ENCODE results near the gene GPD1L. TPM values are rescaled to one million over a fixed set of nuclear protein-coding genes. Genes with fewer than 3 reads are reported as not detected.

GPD1L gene
- total RNA-seq, 5 donors from 2014 or later (not counting 1 experiment from before 2014, with no cell fraction given), result 20.2 to 26.6 (median 21.1) TPM

GRCh38 chr3:32157600-32158264 is 51.3 kb downstream of the GPD1L start:
- Histone ChIP-seq H3K4me3 (ENCODE audit: control insufficient read depth in 1 of 2, extremely low read depth in 1 of 2, low read length in 1 of 2) (no peak overlapping the region), H3K4me1 (ENCODE audit: control insufficient read depth in 1 of 2, extremely low read depth in 1 of 2, insufficient read depth in 2 of 2, low read length in 2 of 2) (no peaks in the 10 kb centered on the region), H3K36me3 (ENCODE audit: control insufficient read depth in 2 of 2, extremely low read depth in 1 of 2, insufficient read depth in 1 of 2, low read length in 1 of 2) (peaks cover 9 to 46% of the 10 kb centered on the region in 2 donors), H3K27me3 (replicated peaks in 1 of 2; ENCODE audit: control insufficient read depth in 2 of 2, extremely low read depth in 1 of 2, insufficient read depth in 2 of 2, low read length in 1 of 2) (no peaks in the 10 kb centered on the region), H3K27ac (ENCODE audit: low read length) (no peak overlapping the region), H3K9me3 (no peaks in the 10 kb centered on the region)
- H3K4me3 Mint-ChIP-seq, result no peak overlapping the region
- POLR2A ChIA-PET, result no interaction called here
- H3K27me3 Mint-ChIP-seq, result no peaks in the 10 kb centered on the region
- no peak overlapping the region for H3K27ac Mint-ChIP-seq
- H3K36me3 Mint-ChIP-seq, result peaks cover 60% of the 10 kb centered on the region
- DNase-seq (no peak), ATAC-seq (replicated peaks in 1 of 4) (no peak)
- CTCF ChIA-PET, result interaction anchor here in 1 of 2 donors (1.7 kb wide), 1 partner anchor 13 kb away, joined by 4 read pairs; no protein-coding TSS in a partner anchor
- H3K4me1 Mint-ChIP-seq, result no peaks in the 10 kb centered on the region
- WGBS (ENCODE audit: insufficient coverage), result 100% methylated on average over 2 of the region's 7 CpGs
- H3K9me3 Mint-ChIP-seq, result no peaks in the 10 kb centered on the region

- ChIA-PET POLR2A (no interaction called here), CTCF (interaction anchor here in 1 of 2 donors (1.2 kb wide), 1 partner anchor 138 kb away, joined by 8 read pairs; no protein-coding TSS in a partner anchor)
- no CpG with 5 or more reads among the region's 3 CpGs for WGBS (ENCODE audit: insufficient coverage)
- no peaks in the 10 kb centered on the region for H3K9me3 Mint-ChIP-seq
- ATAC-seq (replicated peaks in 1 of 4) (no peak), DNase-seq (no peak)
- no peaks in the 10 kb centered on the region for H3K27me3 ChIP-seq (replicated peaks in 1 of 2; ENCODE audit: control insufficient read depth in 2 of 2, extremely low read depth in 1 of 2, insufficient read depth in 2 of 2, low read length in 1 of 2)
- H3K4me3 ChIP-seq (ENCODE audit: control insufficient read depth in 1 of 2, extremely low read depth in 1 of 2, low read length in 1 of 2), result no peak overlapping the region
- H3K27me3 Mint-ChIP-seq, result no peaks in the 10 kb centered on the region
- H3K36me3 Mint-ChIP-seq, result peaks cover 65% of the 10 kb centered on the region
- H3K36me3 ChIP-seq (ENCODE audit: control insufficient read depth in 2 of 2, extremely low read depth in 1 of 2, insufficient read depth in 1 of 2, low read length in 1 of 2), result peaks cover 18 to 44% of the 10 kb centered on the region in 2 donors
- no peaks in the 10 kb centered on the region for H3K9me3 ChIP-seq
- no peak overlapping the region for H3K27ac ChIP-seq (ENCODE audit: low read length)
- no peaks in the 10 kb centered on the region for H3K4me1 Mint-ChIP-seq
- no peaks in the 10 kb centered on the region for H3K4me1 ChIP-seq (ENCODE audit: control insufficient read depth in 1 of 2, extremely low read depth in 1 of 2, insufficient read depth in 2 of 2, low read length in 2 of 2)
- H3K27ac Mint-ChIP-seq, result no peak overlapping the region
- no peak overlapping the region for H3K4me3 Mint-ChIP-seq
Measured at GRCh38 chr3:32160706-32161214, 54.3 kb downstream of the GPD1L start.

GRCh38 chr3:32165442-32165841 is 59.0 kb downstream of the GPD1L start:
- H3K4me1 ChIP-seq (ENCODE audit: control insufficient read depth in 1 of 2, extremely low read depth in 1 of 2, insufficient read depth in 2 of 2, low read length in 2 of 2), result no peaks in the 10 kb centered on the region
- no peaks in the 10 kb centered on the region for H3K27me3 ChIP-seq (replicated peaks in 1 of 2; ENCODE audit: control insufficient read depth in 2 of 2, extremely low read depth in 1 of 2, insufficient read depth in 2 of 2, low read length in 1 of 2)
- H3K4me3 ChIP-seq (ENCODE audit: control insufficient read depth in 1 of 2, extremely low read depth in 1 of 2, low read length in 1 of 2), result no peak overlapping the region
- H3K27me3 Mint-ChIP-seq, result no peaks in the 10 kb centered on the region
- peaks cover 70% of the 10 kb centered on the region for H3K36me3 Mint-ChIP-seq
- ATAC-seq (replicated peaks in 1 of 4) (no peak), DNase-seq (no peak)
- no peak overlapping the region for H3K27ac ChIP-seq (ENCODE audit: low read length)
- H3K27ac Mint-ChIP-seq, result no peak overlapping the region
- ChIA-PET CTCF (no interaction called here), POLR2A (no interaction called here)
- H3K4me1 Mint-ChIP-seq, result no peaks in the 10 kb centered on the region
- H3K9me3 ChIP-seq, result no peaks in the 10 kb centered on the region
- peaks cover 22 to 47% of the 10 kb centered on the region in 2 donors for H3K36me3 ChIP-seq (ENCODE audit: control insufficient read depth in 2 of 2, extremely low read depth in 1 of 2, insufficient read depth in 1 of 2, low read length in 1 of 2)
- no peak overlapping the region for H3K4me3 Mint-ChIP-seq
- no peaks in the 10 kb centered on the region for H3K9me3 Mint-ChIP-seq
- WGBS (ENCODE audit: insufficient coverage), result no CpG with 5 or more reads among the region's 1 CpG

GRCh38 chr3:32166654-32167053 is 60.2 kb downstream of the GPD1L start:
- no peaks in the 10 kb centered on the region for H3K4me1 ChIP-seq (ENCODE audit: control insufficient read depth in 1 of 2, extremely low read depth in 1 of 2, insufficient read depth in 2 of 2, low read length in 2 of 2)
- no peak for ATAC-seq (replicated peaks in 1 of 4)
- H3K9me3 Mint-ChIP-seq, result peaks cover 0 to 5% (median 4%) of the 10 kb centered on the region in 3 donors
- no peaks in the 10 kb centered on the region for H3K27me3 Mint-ChIP-seq
- H3K4me1 Mint-ChIP-seq, result no peaks in the 10 kb centered on the region
- ChIA-PET CTCF (interaction anchor here in 1 of 2 donors (0.7 kb wide), 1 partner anchor 367 kb away, joined by 3 read pairs; no protein-coding TSS in a partner anchor), POLR2A (no interaction called here)
- WGBS (ENCODE audit: insufficient coverage), result 100% methylated on average over 1 of the region's 4 CpGs
- H3K36me3 Mint-ChIP-seq, result peaks cover 64% of the 10 kb centered on the region
- no peak overlapping the region for H3K4me3 Mint-ChIP-seq
- H3K27ac ChIP-seq (ENCODE audit: low read length), result no peak overlapping the region
- no peak for DNase-seq
- peaks cover 22 to 45% of the 10 kb centered on the region in 2 donors for H3K36me3 ChIP-seq (ENCODE audit: control insufficient read depth in 2 of 2, extremely low read depth in 1 of 2, insufficient read depth in 1 of 2, low read length in 1 of 2)
- H3K27ac Mint-ChIP-seq, result peak overlapping the region in 1 of 2 donors; percentile 48
- H3K4me3 ChIP-seq (ENCODE audit: control insufficient read depth in 1 of 2, extremely low read depth in 1 of 2, low read length in 1 of 2), result no peak overlapping the region
- no peaks in the 10 kb centered on the region for H3K27me3 ChIP-seq (replicated peaks in 1 of 2; ENCODE audit: control insufficient read depth in 2 of 2, extremely low read depth in 1 of 2, insufficient read depth in 2 of 2, low read length in 1 of 2)
- H3K9me3 ChIP-seq, result no peaks in the 10 kb centered on the region

- H3K27me3 Mint-ChIP-seq, result no peaks in the 10 kb centered on the region
- no peak overlapping the region for H3K4me3 Mint-ChIP-seq
- H3K4me1 Mint-ChIP-seq, result peaks cover 6 to 9% (median 8%) of the 10 kb centered on the region in 3 donors
- ATAC-seq (replicated peaks in 1 of 4) (no peak), DNase-seq (no peak)
- WGBS (ENCODE audit: insufficient coverage), result no CpG with 5 or more reads among the region's 1 CpG
- ChIA-PET POLR2A (interaction anchor here in 1 of 2 donors (0.6 kb wide), 1 partner anchor 1391 kb away, joined by 3 read pairs; no protein-coding TSS in a partner anchor), CTCF (no interaction called here)
- H3K27ac Mint-ChIP-seq, result no peak overlapping the region
- Histone ChIP-seq H3K4me3 (ENCODE audit: control insufficient read depth in 1 of 2, extremely low read depth in 1 of 2, low read length in 1 of 2) (no peak overlapping the region), H3K27me3 (replicated peaks in 1 of 2; ENCODE audit: control insufficient read depth in 2 of 2, extremely low read depth in 1 of 2, insufficient read depth in 2 of 2, low read length in 1 of 2) (peaks cover 0 to 2% of the 10 kb centered on the region in 2 experiments), H3K27ac (ENCODE audit: low read length) (no peak overlapping the region), H3K36me3 (ENCODE audit: control insufficient read depth in 2 of 2, extremely low read depth in 1 of 2, insufficient read depth in 1 of 2, low read length in 1 of 2) (peaks cover 5 to 8% of the 10 kb centered on the region in 2 donors), H3K4me1 (ENCODE audit: control insufficient read depth in 1 of 2, extremely low read depth in 1 of 2, insufficient read depth in 2 of 2, low read length in 2 of 2) (peaks cover under 1 to 5% of the 10 kb centered on the region in 2 experiments), H3K9me3 (no peaks in the 10 kb centered on the region)
- peaks cover 35% of the 10 kb centered on the region for H3K36me3 Mint-ChIP-seq
- H3K9me3 Mint-ChIP-seq, result peaks cover 0 to 13% (median 11%) of the 10 kb centered on the region in 3 donors
Measured at GRCh38 chr3:32172420-32172819, 66.0 kb downstream of the GPD1L start.

- H3K27ac ChIP-seq (ENCODE audit: low read length), result no peak overlapping the region
- ATAC-seq (replicated peaks in 1 of 4), result peak in 2 of 4 experiments; percentile 38 to 39
- ChIA-PET CTCF (interaction anchor here (0.6 to 3.7 kb wide), 11 partner anchors 12 to 305 kb away, joined by 3 to 25 read pairs (median 4); no protein-coding TSS in a partner anchor), POLR2A (no interaction called here)
- H3K27me3 ChIP-seq (replicated peaks in 1 of 2; ENCODE audit: control insufficient read depth in 2 of 2, extremely low read depth in 1 of 2, insufficient read depth in 2 of 2, low read length in 1 of 2), result peaks cover 0 to 2% of the 10 kb centered on the region in 2 experiments
- peaks cover 2 to 7% of the 10 kb centered on the region in 2 experiments for H3K4me1 ChIP-seq (ENCODE audit: control insufficient read depth in 1 of 2, extremely low read depth in 1 of 2, insufficient read depth in 2 of 2, low read length in 2 of 2)
- H3K27ac Mint-ChIP-seq, result no peak overlapping the region
- 39% methylated on average over 4 of the region's 7 CpGs for WGBS (ENCODE audit: insufficient coverage)
- H3K36me3 ChIP-seq (ENCODE audit: control insufficient read depth in 2 of 2, extremely low read depth in 1 of 2, insufficient read depth in 1 of 2, low read length in 1 of 2), result no peaks in the 10 kb centered on the region
- no peak overlapping the region for H3K4me3 ChIP-seq (ENCODE audit: control insufficient read depth in 1 of 2, extremely low read depth in 1 of 2, low read length in 1 of 2)
- no peak overlapping the region for H3K4me3 Mint-ChIP-seq
- H3K4me1 Mint-ChIP-seq, result peaks cover 13 to 16% (median 14%) of the 10 kb centered on the region in 3 donors
- peaks cover 0 to 13% (median 11%) of the 10 kb centered on the region in 3 donors for H3K9me3 Mint-ChIP-seq
- peak in 31 of 35 experiments; percentile 6 to 83 (median 43) for DNase-seq
- H3K27me3 Mint-ChIP-seq, result no peaks in the 10 kb centered on the region
- no peaks in the 10 kb centered on the region for H3K9me3 ChIP-seq
- H3K36me3 Mint-ChIP-seq, result peaks cover 15% of the 10 kb centered on the region
Measured at GRCh38 chr3:32175607-32176197, 69.3 kb downstream of the GPD1L start.

Data from T-cell (primary cell).